GM19351 (cell line): ENCODE data around the gene CYP39A1.
"Not testable (repeated sequence)": the region's sequence is repeated elsewhere in the genome, so short reads cannot be mapped to it uniquely, and the experiment has no call there.

Experiments used
- ATAC-seq: cut with Tn5 transposase; IDR thresholded peaks from one replicate; pipeline ENCODE4 v1.9.1; 2021; ENCODE audit warnings: mild to moderate bottlenecking, moderate library complexity; ENCODE audit not compliant: unreplicated experiment

The CYP39A1 gene

GRCh38 chr6:46648869-46649492, 3.6 kb downstream of the CYP39A1 start:
- ATAC-seq: no peak

- not testable (repeated sequence) for ATAC-seq
These were observed 4.5 kb downstream of the CYP39A1 start for GRCh38 chr6:46648108-46648507.

DNA sequence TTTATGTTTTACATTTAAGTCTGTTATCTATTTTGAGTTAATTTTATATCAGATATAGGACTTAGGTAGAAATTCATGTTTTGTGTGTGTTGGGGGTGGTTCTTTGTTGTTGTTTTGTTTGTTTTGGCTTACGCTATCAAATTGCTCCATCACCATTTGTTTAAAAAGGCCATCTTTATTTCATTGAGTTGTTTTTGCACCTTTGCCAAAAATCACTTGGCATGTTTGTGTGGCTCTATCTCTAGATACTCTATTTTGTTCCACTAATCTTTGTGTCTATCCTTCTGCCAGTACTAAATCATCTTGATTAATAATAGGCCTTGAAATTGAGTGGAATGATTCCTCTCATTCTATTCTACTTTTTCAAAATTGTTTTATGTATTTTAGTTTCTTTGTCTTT, 7.4 kb downstream of the CYP39A1 start:
- no peak for ATAC-seq

DNA sequence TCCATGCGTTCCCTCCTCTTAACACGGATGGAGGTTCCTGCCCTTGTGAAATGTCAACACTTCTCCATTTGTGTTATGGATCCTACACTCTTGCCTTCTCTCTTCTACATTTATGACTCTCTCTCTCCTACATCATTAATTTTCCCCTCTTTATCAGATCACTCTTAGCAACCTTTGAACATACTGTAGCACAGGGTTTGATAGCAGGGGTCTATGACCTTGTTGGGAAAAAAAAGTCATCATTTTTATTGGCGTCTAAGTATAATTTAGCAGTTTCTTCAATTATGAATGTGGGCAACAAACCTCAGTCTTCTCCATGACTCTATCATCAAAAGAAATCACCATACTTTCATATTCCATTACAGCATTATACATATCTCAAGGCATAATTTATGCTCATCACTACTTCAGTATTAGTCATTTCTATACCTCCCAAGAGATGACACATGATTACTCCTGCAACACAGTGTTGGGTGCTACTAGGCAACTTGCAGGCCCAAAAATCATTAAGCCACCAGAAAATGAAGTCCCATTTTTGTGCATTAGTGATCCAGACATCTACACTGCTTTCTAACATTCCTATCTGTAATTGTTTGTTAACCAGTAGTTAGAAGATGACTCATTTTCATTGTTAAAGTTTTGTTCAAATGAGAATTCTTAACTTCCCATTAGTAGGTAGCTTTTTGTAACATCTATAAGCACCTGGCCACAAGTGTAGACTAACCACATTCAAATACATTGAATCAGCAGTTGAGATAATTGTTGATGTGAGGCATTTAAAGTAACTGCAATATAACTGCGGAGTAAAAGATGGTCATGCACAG, 9.5 kb downstream of the CYP39A1 start:
- ATAC-seq: no peak

- ATAC-seq: no peak
These were observed 14.0 kb downstream of the CYP39A1 start for GRCh38 chr6:46638650-46639049.

GRCh38 chr6:46637933-46638332, 14.7 kb downstream of the CYP39A1 start:
- no peak for ATAC-seq

GRCh38 chr6:46637145-46637544, 15.5 kb downstream of the CYP39A1 start:
- ATAC-seq: no peak

DNA sequence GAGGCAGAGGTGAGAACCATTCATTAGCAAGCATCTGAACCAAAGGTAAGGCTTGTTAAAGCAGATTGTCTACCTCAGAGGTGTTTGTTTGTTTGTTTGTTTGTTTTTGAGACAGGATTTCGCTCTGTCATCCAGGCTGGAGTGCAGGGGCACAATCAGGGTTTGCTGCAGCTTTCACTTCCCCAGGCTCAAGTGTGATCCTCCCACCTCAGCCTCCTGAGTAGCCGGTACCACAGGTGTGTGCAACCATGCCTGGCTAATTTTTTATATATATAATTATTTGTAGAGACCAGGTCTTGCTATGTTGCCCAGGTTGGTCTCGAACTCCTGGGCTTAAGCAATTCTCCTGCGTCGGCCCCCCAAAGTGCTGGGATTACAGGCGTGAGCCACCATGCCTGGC, 17.2 kb downstream of the CYP39A1 start:
- ATAC-seq: no peak

GRCh38 chr6:46632053-46632452, 20.6 kb downstream of the CYP39A1 start:
- ATAC-seq: no peak

- no peak for ATAC-seq
These were observed 22.9 kb downstream of the CYP39A1 start for GRCh38 chr6:46629691-46630090.

DNA sequence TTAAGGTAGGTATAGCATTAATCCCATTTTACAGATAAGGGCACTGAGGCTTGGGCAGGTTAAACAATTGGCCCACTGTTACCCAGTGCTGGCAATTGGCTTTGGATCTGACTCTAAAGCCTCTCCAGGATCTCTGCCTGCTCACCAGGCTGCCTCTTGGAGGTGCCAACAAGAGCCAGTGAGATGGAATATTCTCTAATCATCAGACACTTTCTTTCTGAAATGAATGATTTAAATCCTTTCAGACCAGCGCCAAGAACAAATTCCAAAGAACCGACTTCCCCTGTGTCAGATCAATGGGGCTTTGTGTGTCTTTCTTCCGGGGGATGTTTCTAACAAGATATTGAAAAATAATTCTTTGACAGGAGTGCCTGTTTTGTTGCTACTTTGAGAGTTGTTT, 23.6 kb downstream of the CYP39A1 start:
- ATAC-seq: no peak

GRCh38 chr6:46628498-46628897, 24.1 kb downstream of the CYP39A1 start:
- no peak for ATAC-seq

DNA sequence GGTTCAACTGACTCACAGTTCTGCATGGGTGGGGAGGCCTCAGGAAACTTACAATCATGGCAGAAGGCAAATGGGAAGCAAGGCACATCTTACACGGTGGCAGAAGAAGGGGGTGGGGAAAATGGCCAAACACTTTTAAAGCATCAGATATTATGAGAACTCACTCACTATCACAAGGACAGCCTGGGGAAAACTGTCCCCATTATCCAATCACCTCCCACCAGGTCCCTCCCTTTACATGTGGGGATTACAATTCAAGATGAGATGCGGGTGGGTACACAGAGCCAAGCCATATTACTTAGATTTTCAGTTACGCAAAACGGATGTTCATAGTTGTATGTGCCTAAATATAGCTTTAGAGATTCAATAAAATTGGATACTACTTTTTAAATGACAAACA, 25.6 kb downstream of the CYP39A1 start:
- ATAC-seq: no peak

GRCh38 chr6:46626228-46626909, 26.2 kb downstream of the CYP39A1 start:
- peak; percentile 90 for ATAC-seq

DNA sequence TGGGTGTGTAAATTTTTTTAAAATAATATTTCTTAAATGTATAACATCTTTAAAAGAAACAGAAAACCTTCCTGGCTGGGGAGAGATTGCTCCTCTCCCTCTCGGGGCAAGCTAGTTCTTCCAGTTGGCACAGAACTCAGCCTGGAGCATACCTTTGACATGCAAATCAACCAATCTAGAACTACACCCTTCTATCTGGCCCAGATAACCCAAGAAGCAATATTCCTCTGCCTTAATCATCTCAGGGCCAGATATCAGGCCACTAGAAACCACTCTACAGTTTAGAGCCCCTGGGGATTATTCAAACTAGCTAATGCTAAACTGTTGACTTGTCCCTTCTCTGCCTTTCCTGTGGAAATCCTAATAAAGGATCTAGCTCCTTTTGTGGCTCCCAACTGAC, 33.9 kb downstream of the CYP39A1 start:
- no peak for ATAC-seq

DNA sequence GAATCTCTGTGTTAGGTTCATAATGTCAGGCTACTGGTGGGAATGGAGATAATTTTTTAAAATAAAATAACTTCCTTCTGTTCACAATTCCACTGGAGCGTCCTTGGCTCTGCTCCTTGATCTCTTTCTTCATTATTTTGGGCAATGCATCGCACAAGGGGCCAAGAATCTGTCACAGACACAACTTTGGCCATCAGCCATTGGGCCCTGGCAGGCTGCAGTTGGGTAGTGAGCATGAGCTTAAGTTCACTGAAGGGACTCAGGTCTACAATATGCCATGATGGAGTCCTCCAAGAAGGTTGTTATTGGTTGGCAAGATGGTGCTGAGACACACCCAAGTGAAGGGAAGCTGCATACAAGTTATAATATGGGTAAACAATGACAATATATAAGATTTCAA, 40.0 kb downstream of the CYP39A1 start:
- no peak for ATAC-seq

DNA sequence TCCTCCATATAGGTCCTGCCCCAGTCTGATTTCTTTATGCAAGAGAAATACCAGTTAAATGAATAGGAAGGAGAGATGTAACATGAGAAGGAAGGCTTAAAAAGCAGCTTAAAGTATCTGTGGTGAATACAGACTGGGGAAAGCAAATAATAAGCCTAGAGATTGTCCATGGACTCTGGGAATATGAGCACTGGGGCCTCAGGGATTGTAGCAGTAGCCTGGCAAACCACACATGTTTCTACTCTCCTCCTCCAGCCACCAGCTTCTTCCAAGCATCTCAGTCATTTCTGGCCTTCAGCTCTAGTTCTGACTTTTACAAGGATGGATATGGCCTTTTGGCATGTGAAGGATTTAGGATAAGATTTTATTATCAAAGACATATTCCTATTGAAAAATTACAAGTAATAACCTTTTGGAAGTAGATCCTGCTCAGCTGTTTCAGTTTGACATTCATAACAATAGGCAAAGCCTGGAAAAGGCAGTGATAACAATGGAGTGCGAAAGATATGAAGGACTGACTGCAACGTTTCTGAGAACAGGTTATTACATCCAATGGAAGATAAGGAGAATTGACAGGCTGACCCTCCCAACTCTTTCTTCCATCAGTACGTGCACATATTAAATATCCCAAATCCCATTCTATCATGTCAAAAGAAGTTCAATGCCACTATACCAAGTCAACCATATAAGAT, 41.6 kb downstream of the CYP39A1 start:
- no peak for ATAC-seq

DNA sequence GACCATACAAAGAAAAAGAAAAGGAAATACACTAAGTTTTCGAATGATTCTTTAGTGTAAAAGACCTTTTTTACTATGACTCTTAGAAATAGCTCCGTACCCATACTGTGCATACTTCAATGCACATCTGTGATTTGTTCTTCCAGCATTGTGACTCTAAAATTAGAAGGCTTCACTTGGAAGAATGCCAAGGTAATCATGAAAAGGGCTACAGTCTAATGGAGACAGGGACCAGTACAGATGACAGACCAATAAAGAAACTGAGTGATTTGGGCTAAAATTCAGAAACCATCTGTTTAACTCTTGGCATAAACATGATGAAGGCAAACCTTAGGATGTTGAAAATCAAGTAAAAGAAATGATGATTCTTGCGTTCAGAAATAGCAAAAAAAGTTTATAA, 46.3 kb downstream of the CYP39A1 start:
- no peak for ATAC-seq

GRCh38 chr6:46605091-46605797, 47.4 kb downstream of the CYP39A1 start:
- ATAC-seq: peak; percentile 84

DNA sequence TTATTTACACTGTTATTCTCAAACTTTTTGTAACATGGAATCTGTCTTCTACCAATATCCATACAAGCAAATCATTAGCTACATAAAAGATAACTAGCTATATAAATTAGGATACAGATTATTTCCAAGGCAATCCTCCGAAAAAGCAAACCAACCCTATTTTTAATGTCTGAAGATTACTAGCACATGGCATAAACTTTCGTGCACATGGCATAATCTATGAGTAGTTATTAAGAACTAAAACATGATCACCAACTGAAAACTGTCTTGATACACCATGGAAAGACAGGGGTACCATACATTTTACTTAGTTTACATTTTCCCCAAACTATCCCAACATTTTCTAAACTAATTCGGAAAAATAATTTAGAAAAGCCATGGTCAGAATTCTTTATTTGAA, 54.4 kb downstream of the CYP39A1 start:
- no peak for ATAC-seq

GRCh38 chr6:46592740-46593139, 59.9 kb downstream of the CYP39A1 start:
- no peak for ATAC-seq
